GM13977 (cell line): ENCODE data around the gene CADM1.

Experiments used
- DNase-seq: peaks from one replicate; pipeline ENCODE4 v3.0.0; 2012; ENCODE audit warnings: low spot score
- CTCF ChIP-seq: IDR thresholded peaks from 2 replicates; pipeline ENCODE4 v1.5.1; 2012; ENCODE audit warnings: mild to moderate bottlenecking, control low read depth; ENCODE audit not compliant: insufficient read depth; ENCODE audit errors: extremely low read depth, missing control alignments
- in situ Hi-C: fragments of 300-500 bp; cut with MboI; formaldehyde crosslinking; loops from one replicate; pipeline ENCODE4 v1.12.0; 2022; ENCODE audit warnings: low sequenced_read_pairs, low pct_unique_long_range_greater_than_20kb, mixed read lengths, inconsistent platforms; ENCODE audit not compliant: unreplicated experiment

Gene CADM1

DNA sequence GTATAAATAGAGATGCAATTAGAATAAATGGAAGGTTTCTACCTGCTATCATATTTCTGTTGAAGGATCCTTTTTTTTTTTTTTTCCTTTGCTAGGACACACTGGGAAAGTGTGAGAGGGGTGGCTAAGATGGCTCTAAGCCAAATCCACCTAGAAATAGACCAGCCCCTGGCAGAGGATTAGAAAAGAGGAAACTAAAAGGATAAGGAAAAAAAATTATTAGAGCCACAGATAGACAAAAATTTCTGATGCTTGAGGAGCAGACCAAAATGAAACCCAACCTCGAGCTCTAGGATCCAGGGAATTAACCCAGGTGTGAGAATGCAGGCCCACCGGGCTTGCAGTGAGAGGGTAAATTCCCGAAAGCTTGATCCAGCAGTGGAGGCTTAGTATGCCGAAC, 262.3 kb downstream of the CADM1 start:
- in situ Hi-C loops = no loop called here
- no peak for TF ChIP-seq CTCF
- DNase-seq = no peak

DNA sequence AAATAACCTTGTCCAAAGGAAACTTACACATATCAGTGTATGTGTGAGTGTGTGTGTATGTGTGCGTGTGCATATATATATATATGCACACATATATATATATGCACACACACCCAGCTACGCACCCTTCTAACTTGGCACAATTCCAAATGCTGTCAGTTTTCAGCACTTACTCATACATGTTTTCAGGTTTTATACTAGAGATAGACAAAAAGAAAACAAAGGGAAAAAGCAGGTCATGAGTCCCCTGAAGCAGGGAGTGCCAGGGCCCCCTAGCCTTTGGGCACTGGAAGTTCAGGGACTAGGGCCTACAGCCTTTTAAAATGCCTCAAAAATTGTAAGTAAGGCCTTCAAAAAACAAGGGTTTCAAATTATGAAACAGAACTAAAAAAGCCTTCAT, 265.4 kb downstream of the CADM1 start:
- DNase-seq = no peak
- in situ Hi-C loops = no loop called here
- no peak for TF ChIP-seq CTCF

DNA sequence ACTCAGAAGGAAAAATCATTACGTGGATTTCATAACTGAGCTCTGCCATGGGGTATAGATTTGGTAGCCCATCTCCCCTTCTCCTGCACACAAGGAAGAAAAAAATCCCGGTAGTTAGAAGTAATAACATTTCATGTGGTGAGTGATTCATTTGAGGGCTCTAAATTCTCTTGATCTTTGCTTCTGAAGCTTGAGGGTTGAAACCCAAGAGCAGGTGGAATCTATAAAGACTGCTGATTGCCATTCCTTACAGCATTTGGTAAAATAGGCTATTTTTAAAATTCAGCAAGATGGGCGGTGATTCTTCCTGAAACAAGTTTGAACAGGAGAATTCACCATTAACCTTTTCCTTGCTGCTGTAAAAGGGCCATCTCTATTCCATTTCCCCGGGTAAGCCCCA, 266.1 kb downstream of the CADM1 start:
- in situ Hi-C loops = no loop called here
- no peak for DNase-seq
- no peak for TF ChIP-seq CTCF

DNA sequence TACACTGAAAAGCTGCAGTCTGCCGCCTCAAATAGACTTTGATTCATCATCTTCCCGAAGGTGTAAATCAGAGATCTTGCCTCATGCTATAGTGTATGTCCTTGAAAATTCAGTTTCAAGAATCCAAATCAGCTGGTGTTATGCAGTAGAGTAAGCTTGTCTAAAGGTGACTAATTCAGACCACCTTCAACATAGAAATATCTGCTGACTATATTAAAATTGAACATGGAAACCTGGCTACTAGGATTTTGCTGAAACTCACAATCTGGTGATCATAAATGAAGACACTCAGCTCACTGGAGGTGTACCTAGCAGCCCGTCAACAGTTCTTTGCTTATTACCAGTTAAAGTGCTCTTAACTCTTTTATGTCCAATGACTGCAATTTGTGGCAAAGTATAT, 266.6 kb downstream of the CADM1 start:
- TF ChIP-seq CTCF = no peak

GRCh38 chr11:115234794-115235193, 269.4 kb downstream of the CADM1 start:
- DNase-seq = no peak
- TF ChIP-seq CTCF = no peak
- in situ Hi-C loops = no loop called here

More for the DNA sequence above, 266.6 kb downstream of the CADM1 start:
- DNase-seq = no peak
- in situ Hi-C loops = no loop called here

- TF ChIP-seq CTCF = no peak
- DNase-seq = no peak
- in situ Hi-C loops = no loop called here
Observed at GRCh38 chr11:115226556-115226955, 277.7 kb downstream of the CADM1 start.

- no peak for TF ChIP-seq CTCF
- in situ Hi-C loops = no loop called here
- DNase-seq = no peak
Observed at GRCh38 chr11:115224551-115224950, 279.7 kb downstream of the CADM1 start.
